ENCODE results near the gene EEA1. TPM values are rescaled to one million over a fixed set of nuclear protein-coding genes. Genes with fewer than 3 reads are reported as not detected.
A peak's percentile ranks its signal among the peaks of the same experiment; 100 is the strongest.

EEA1 gene
- total RNA-seq, 4 donors from 2014 or later, result 11.6 to 25.4 (median 21.7) TPM

DNA sequence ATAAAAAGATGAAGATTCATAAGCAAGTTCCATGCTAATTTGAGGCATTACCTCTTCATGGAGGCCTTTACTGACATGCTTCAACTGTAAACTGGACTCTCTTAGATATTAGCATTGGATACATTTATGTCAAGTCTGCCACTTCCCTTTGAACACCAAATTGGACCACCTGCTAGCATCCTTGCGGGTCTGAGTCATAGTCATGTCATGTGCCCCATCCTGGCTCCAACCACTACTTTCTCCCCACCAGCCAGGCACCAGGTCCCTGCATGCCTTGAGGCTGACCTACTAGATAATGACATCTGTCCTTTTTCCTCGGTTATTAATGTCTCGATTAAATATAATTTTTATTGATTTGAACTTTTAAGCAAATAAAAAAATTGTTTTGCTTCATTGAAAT, 32.9 kb upstream of the EEA1 start:
- Histone ChIP-seq H3K27ac (no peak overlapping the region), H3K4me1 (no peaks in the 10 kb centered on the region), H3K9me3 (no peaks in the 10 kb centered on the region), H3K36me3 (no peaks in the 10 kb centered on the region), H3K27me3 (no peaks in the 10 kb centered on the region), H3K4me3 (no peak overlapping the region)
- intact Hi-C loops (cut with DNase I; ENCODE audit: low total_unique reads) (no loop called here), in situ Hi-C loops (cut with MboI; ENCODE audit: low pct_ligation_motif_present in 1 of 4, low pct_unique_long_range_greater_than_20kb in 1 of 4, low sequenced_read_pairs in 3 of 4) (no loop called here)
- DNase-seq, result no peak
- 94 to 97% methylated on average over 3 of the region's 3 CpGs for WGBS, 2 donors (ENCODE audit: low coverage in 1 of 2)
- no peak for TF ChIP-seq EP300 (IDR thresholded peaks at IDR 0.05; ENCODE audit: low read depth)
- TF ChIP-seq POLR2AphosphoS5 (IDR thresholded peaks at IDR 0.05), result no peak
- TF ChIP-seq POLR2A (IDR thresholded peaks at IDR 0.05), result no peak
- TF ChIP-seq, protein P1, sequence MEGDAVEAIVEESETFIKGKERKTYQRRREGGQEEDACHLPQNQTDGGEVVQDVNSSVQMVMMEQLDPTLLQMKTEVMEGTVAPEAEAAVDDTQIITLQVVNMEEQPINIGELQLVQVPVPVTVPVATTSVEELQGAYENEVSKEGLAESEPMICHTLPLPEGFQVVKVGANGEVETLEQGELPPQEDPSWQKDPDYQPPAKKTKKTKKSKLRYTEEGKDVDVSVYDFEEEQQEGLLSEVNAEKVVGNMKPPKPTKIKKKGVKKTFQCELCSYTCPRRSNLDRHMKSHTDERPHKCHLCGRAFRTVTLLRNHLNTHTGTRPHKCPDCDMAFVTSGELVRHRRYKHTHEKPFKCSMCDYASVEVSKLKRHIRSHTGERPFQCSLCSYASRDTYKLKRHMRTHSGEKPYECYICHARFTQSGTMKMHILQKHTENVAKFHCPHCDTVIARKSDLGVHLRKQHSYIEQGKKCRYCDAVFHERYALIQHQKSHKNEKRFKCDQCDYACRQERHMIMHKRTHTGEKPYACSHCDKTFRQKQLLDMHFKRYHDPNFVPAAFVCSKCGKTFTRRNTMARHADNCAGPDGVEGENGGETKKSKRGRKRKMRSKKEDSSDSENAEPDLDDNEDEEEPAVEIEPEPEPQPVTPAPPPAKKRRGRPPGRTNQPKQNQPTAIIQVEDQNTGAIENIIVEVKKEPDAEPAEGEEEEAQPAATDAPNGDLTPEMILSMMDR (IDR thresholded peaks at IDR 0.05), result no peak

DNA sequence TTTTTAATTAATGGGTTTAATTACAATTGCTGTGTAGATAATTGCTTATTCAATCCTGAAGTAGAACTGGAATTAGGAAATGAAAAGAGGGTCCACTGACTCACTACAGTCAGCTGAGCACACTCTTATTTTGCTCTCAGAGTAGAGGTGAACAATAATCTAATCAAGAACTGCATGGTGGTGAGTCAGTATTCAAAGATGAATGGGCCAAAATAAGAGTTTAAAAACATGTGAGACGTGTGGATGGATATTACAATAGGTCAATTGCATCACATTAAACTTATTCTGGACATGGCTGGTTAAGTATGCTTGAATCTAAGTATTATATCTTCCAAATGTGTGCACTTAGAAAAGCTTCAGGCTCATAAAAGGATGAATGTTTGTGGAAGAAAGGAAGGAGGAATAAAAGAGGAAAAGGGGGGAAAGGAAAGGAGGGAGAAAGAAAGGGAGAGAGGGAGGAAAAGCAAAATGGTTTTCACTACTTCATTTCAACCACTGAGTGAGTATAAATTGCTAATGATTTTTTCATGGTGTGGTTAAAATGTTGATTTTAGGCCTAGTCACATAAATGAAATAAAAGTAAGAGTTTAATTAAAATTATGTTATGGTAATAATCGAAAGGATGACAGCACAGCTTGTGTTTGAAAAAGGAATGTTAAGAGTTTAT, 27.0 kb upstream of the EEA1 start:
- Histone ChIP-seq H3K36me3 (no peaks in the 10 kb centered on the region), H3K4me1 (no peaks in the 10 kb centered on the region), H3K9me3 (peaks cover 0 to 7% of the 10 kb centered on the region in 2 donors), H3K27me3 (no peaks in the 10 kb centered on the region), H3K4me3 (no peak overlapping the region), H3K27ac (no peak overlapping the region)
- 83 to 89% methylated on average over 2 of the region's 2 CpGs for WGBS, 2 donors (ENCODE audit: low coverage in 1 of 2)
- intact Hi-C loops (cut with DNase I; ENCODE audit: low total_unique reads), result no loop called here
- TF ChIP-seq EP300 (IDR thresholded peaks at IDR 0.05; ENCODE audit: low read depth) (no peak), POLR2AphosphoS5 (IDR thresholded peaks at IDR 0.05) (no peak), POLR2A (IDR thresholded peaks at IDR 0.05) (no peak)
- TF ChIP-seq, protein P1 (IDR thresholded peaks at IDR 0.05), result no peak
- in situ Hi-C loops (cut with MboI; ENCODE audit: low pct_ligation_motif_present in 1 of 4, low pct_unique_long_range_greater_than_20kb in 1 of 4, low sequenced_read_pairs in 3 of 4), result no loop called here
- DNase-seq, result no peak

DNA sequence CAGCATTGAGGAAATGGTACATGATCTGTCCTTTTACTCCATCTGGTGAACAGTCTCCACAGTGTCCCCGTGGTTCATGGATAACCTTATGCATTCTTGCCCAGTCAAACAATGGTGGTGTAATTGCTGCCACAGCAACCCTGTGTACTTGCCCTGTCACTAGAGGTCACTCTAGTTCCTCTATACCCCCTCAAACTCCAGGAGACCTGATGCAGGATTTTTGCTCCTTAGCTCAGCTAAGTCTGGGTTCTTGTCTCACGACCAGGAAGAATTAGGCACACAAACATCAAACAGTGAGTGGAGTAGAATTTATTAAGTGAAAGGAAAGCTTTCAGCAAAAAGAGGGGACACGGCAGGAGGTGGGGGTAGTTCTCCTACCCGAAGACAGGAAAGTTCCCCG, 24.7 kb upstream of the EEA1 start:
- H3K9me3 ChIP-seq, result peaks cover 0 to 7% of the 10 kb centered on the region in 2 donors
- peaks cover 0 to 10% (median 8%) of the 10 kb centered on the region in 4 donors for H3K4me1 ChIP-seq
- TF ChIP-seq EP300 (IDR thresholded peaks at IDR 0.05; ENCODE audit: low read depth), result no peak
- TF ChIP-seq, protein P1 (IDR thresholded peaks at IDR 0.05), result no peak
- intact Hi-C loops (cut with DNase I; ENCODE audit: low total_unique reads), result no loop called here
- H3K36me3 ChIP-seq, result no peaks in the 10 kb centered on the region
- no peak overlapping the region for H3K4me3 ChIP-seq
- WGBS, 2 donors (ENCODE audit: low coverage in 1 of 2), result 75 to 87% methylated on average over 3 to 5 of the region's 5 CpGs
- no peaks in the 10 kb centered on the region for H3K27me3 ChIP-seq
- no peak for DNase-seq
- in situ Hi-C loops (cut with MboI; ENCODE audit: low pct_ligation_motif_present in 1 of 4, low pct_unique_long_range_greater_than_20kb in 1 of 4, low sequenced_read_pairs in 3 of 4), result no loop called here
- H3K27ac ChIP-seq, result no peak overlapping the region

DNA sequence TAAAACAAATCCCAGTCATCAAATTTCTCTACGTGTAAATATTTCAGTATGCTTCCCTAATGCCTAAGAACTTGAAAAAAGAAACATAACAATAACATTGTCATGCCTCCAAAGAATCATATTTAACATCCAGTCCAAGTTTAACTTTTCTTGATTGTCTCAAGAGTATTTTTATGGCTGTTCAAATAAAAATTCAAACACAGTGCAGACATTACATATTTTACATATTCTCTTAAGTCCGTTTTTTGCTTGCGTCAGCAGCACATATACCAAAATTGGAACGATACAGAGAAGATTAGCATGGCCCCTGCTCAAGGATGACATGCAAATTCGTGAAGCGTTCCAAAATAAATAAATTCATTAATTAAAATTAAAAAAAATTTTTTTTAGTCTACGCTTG, 23.3 kb upstream of the EEA1 start:
- Histone ChIP-seq H3K27me3 (no peaks in the 10 kb centered on the region), H3K9me3 (peaks cover 0 to 7% of the 10 kb centered on the region in 2 donors), H3K27ac (no peak overlapping the region), H3K4me1 (peaks cover 0 to 10% (median 8%) of the 10 kb centered on the region in 4 donors), H3K36me3 (no peaks in the 10 kb centered on the region), H3K4me3 (no peak overlapping the region)
- intact Hi-C loops (cut with DNase I; ENCODE audit: low total_unique reads) (no loop called here), in situ Hi-C loops (cut with MboI; ENCODE audit: low pct_ligation_motif_present in 1 of 4, low pct_unique_long_range_greater_than_20kb in 1 of 4, low sequenced_read_pairs in 3 of 4) (no loop called here)
- WGBS, 2 donors (ENCODE audit: low coverage in 1 of 2), result 62 to 70% methylated on average over 7 of the region's 7 CpGs
- TF ChIP-seq EP300 (IDR thresholded peaks at IDR 0.05; ENCODE audit: low read depth) (no peak), POLR2AphosphoS5 (IDR thresholded peaks at IDR 0.05) (peak in 1 of 3 donors; percentile 23), POLR2A (IDR thresholded peaks at IDR 0.05) (no peak)
- TF ChIP-seq, protein P1 (IDR thresholded peaks at IDR 0.05), result no peak
- DNase-seq, result no peak

All from transverse colon (tissue), 4 donors.